ENCODE measurements around the gene WSB1.
"Not testable (repeated sequence)": the region's sequence is repeated elsewhere in the genome, so short reads cannot be mapped to it uniquely, and the experiment has no call there.

WSB1 gene

GRCh38 chr17:27269201-27269600 lies 24.7 kb upstream of the WSB1 start:
- no peak for DNase-seq (ENCODE audit: low read depth, low spot score)

GRCh38 chr17:27269974-27270373 lies 23.9 kb upstream of the WSB1 start:
- H3K9ac ChIP-seq (ENCODE audit: insufficient read length), result no peak overlapping the region
- no peak overlapping the region for H3K27ac ChIP-seq
- DNase-seq (ENCODE audit: low read depth, low spot score), result no peak
- no peaks in the 10 kb centered on the region for H3K9me3 ChIP-seq (ENCODE audit: low read depth, low read length)
- TF ChIP-seq FOXP2 (optimal IDR thresholded peaks at IDR 0.05; ENCODE audit: control extremely low read depth, extremely low read length, insufficient read depth), result no peak
- no peak for TF ChIP-seq POLR2AphosphoS5 (IDR thresholded peaks at IDR 0.05; ENCODE audit: borderline replicate concordance, low read depth, low read length)
- no peak for TF ChIP-seq EZH2 (IDR thresholded peaks at IDR 0.05)
- no peak overlapping the region for H3K4me3 ChIP-seq
- no peaks in the 10 kb centered on the region for H3K36me3 ChIP-seq (ENCODE audit: insufficient read depth, low read length)

More at GRCh38 chr17:27269201-27269600, 24.7 kb upstream of the WSB1 start:
- Histone ChIP-seq H3K27ac (no peak overlapping the region), H3K4me3 (no peak overlapping the region), H3K9ac (ENCODE audit: insufficient read length) (no peak overlapping the region), H3K9me3 (ENCODE audit: low read depth, low read length) (no peaks in the 10 kb centered on the region), H3K36me3 (ENCODE audit: insufficient read depth, low read length) (no peaks in the 10 kb centered on the region)
- TF ChIP-seq FOXP2 (optimal IDR thresholded peaks at IDR 0.05; ENCODE audit: control extremely low read depth, extremely low read length, insufficient read depth) (no peak), POLR2AphosphoS5 (IDR thresholded peaks at IDR 0.05; ENCODE audit: borderline replicate concordance, low read depth, low read length) (no peak), EZH2 (IDR thresholded peaks at IDR 0.05) (no peak)

- Histone ChIP-seq H3K9me3 (ENCODE audit: low read depth, low read length) (no peaks in the 10 kb centered on the region), H3K4me3 (no peak overlapping the region), H3K9ac (ENCODE audit: insufficient read length) (no peak overlapping the region), H3K27ac (no peak overlapping the region), H3K36me3 (ENCODE audit: insufficient read depth, low read length) (no peaks in the 10 kb centered on the region)
- no peak for TF ChIP-seq EZH2 (IDR thresholded peaks at IDR 0.05)
- no peak for TF ChIP-seq FOXP2 (optimal IDR thresholded peaks at IDR 0.05; ENCODE audit: control extremely low read depth, extremely low read length, insufficient read depth)
- TF ChIP-seq POLR2AphosphoS5 (IDR thresholded peaks at IDR 0.05; ENCODE audit: borderline replicate concordance, low read depth, low read length), result no peak
- DNase-seq (ENCODE audit: low read depth, low spot score), result no peak
These were observed 17.2 kb upstream of the WSB1 start for GRCh38 chr17:27276653-27277156.

- H3K4me3 ChIP-seq; H3K27ac ChIP-seq; H3K36me3 ChIP-seq (ENCODE audit: insufficient read depth, low read length); H3K9me3 ChIP-seq (ENCODE audit: low read depth, low read length); H3K9ac ChIP-seq (ENCODE audit: insufficient read length); DNase-seq (ENCODE audit: low read depth, low spot score): not testable (repeated sequence)
These were observed 14.8 kb upstream of the WSB1 start for GRCh38 chr17:27279132-27279531.

GRCh38 chr17:27280527-27280926 lies 13.4 kb upstream of the WSB1 start:
- Histone ChIP-seq H3K9me3 (ENCODE audit: low read depth, low read length) (no peaks in the 10 kb centered on the region), H3K27ac (no peak overlapping the region), H3K36me3 (ENCODE audit: insufficient read depth, low read length) (no peaks in the 10 kb centered on the region), H3K4me3 (no peak overlapping the region), H3K9ac (ENCODE audit: insufficient read length) (no peak overlapping the region)
- no peak for DNase-seq (ENCODE audit: low read depth, low spot score)
- TF ChIP-seq EZH2 (IDR thresholded peaks at IDR 0.05), result no peak

- no peaks in the 10 kb centered on the region for H3K9me3 ChIP-seq (ENCODE audit: low read depth, low read length)
- H3K9ac ChIP-seq (ENCODE audit: insufficient read length), result no peak overlapping the region
- H3K4me3 ChIP-seq, result 0 out of 2 replicates have a peak overlapping the region, but pooled peaks have one; percentile 8
- TF ChIP-seq FOXP2 (optimal IDR thresholded peaks at IDR 0.05; ENCODE audit: control extremely low read depth, extremely low read length, insufficient read depth) (no peak), POLR2AphosphoS5 (IDR thresholded peaks at IDR 0.05; ENCODE audit: borderline replicate concordance, low read depth, low read length) (no peak), EZH2 (IDR thresholded peaks at IDR 0.05) (no peak)
- no peak for DNase-seq (ENCODE audit: low read depth, low spot score)
- no peaks in the 10 kb centered on the region for H3K36me3 ChIP-seq (ENCODE audit: insufficient read depth, low read length)
- no peak overlapping the region for H3K27ac ChIP-seq
These were observed 12.5 kb upstream of the WSB1 start for GRCh38 chr17:27281438-27281837.

- H3K9me3 ChIP-seq (ENCODE audit: low read depth, low read length), result no peaks in the 10 kb centered on the region
- TF ChIP-seq POLR2AphosphoS5 (IDR thresholded peaks at IDR 0.05; ENCODE audit: borderline replicate concordance, low read depth, low read length) (no peak), FOXP2 (optimal IDR thresholded peaks at IDR 0.05; ENCODE audit: control extremely low read depth, extremely low read length, insufficient read depth) (no peak), EZH2 (IDR thresholded peaks at IDR 0.05) (no peak)
- H3K4me3 ChIP-seq, result no peak overlapping the region
- DNase-seq (ENCODE audit: low read depth, low spot score), result no peak
- H3K27ac ChIP-seq, result no peak overlapping the region
- H3K9ac ChIP-seq (ENCODE audit: insufficient read length), result no peak overlapping the region
- H3K36me3 ChIP-seq (ENCODE audit: insufficient read depth, low read length), result no peaks in the 10 kb centered on the region
These were observed 11.8 kb upstream of the WSB1 start for GRCh38 chr17:27282054-27282551.

GRCh38 chr17:27283060-27283459 lies 10.9 kb upstream of the WSB1 start:
- TF ChIP-seq FOXP2 (optimal IDR thresholded peaks at IDR 0.05; ENCODE audit: control extremely low read depth, extremely low read length, insufficient read depth) (no peak), POLR2AphosphoS5 (IDR thresholded peaks at IDR 0.05; ENCODE audit: borderline replicate concordance, low read depth, low read length) (no peak), EZH2 (IDR thresholded peaks at IDR 0.05) (no peak)
- Histone ChIP-seq H3K36me3 (ENCODE audit: insufficient read depth, low read length) (no peaks in the 10 kb centered on the region), H3K27ac (no peak overlapping the region), H3K4me3 (no peak overlapping the region), H3K9ac (ENCODE audit: insufficient read length) (no peak overlapping the region), H3K9me3 (ENCODE audit: low read depth, low read length) (no peaks in the 10 kb centered on the region)
- DNase-seq (ENCODE audit: low read depth, low spot score), result no peak

- Histone ChIP-seq H3K9me3 (ENCODE audit: low read depth, low read length) (no peaks in the 10 kb centered on the region), H3K27ac (no peak overlapping the region), H3K9ac (ENCODE audit: insufficient read length) (no peak overlapping the region), H3K4me3 (no peak overlapping the region), H3K36me3 (ENCODE audit: insufficient read depth, low read length) (no peaks in the 10 kb centered on the region)
- no peak for TF ChIP-seq EZH2 (IDR thresholded peaks at IDR 0.05)
- no peak for TF ChIP-seq POLR2AphosphoS5 (IDR thresholded peaks at IDR 0.05; ENCODE audit: borderline replicate concordance, low read depth, low read length)
- no peak for TF ChIP-seq FOXP2 (optimal IDR thresholded peaks at IDR 0.05; ENCODE audit: control extremely low read depth, extremely low read length, insufficient read depth)
- DNase-seq (ENCODE audit: low read depth, low spot score), result no peak
These were observed 10.2 kb upstream of the WSB1 start for GRCh38 chr17:27283751-27284150.

All from SK-N-MC (cell line).